Stimulated activated CD8-positive, alpha-beta memory T cell treated with anti-CD3 and anti-CD28 coated beads, Interleukin-12 subunit alpha, Interleukin-12 subunit beta, amount 100 ng/mL, for 1 hour (primary cell): ENCODE data around the gene PROSER3.
"Not testable (repeated sequence)": the region's sequence is repeated elsewhere in the genome, so short reads cannot be mapped to it uniquely, and the experiment has no call there.

ENCODE experiments used
- DNase-seq: peaks from one replicate; pipeline ENCODE4 v3.0.0-alpha.2; 2020; ENCODE audit warnings: low read depth

Gene PROSER3

DNA sequence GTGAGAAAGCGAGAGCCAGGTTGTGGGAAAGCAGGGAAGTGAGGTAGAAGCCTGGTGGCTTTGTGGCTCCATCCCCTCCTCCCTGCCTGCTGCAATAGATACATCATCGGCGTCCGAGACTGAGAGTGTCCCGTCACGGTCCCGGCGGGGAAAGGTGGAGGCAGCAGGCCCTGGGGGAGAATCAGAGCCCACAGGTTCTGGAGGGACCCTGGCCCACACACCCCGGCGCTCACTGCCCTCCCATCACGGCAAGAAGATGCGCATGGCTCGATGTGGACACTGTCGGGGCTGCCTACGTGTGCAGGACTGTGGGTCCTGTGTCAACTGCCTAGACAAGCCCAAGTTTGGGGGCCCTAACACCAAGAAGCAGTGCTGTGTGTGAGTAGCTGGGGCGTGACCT lies 35.1 kb upstream of the PROSER3 start:
- DNase-seq = no peak

DNA sequence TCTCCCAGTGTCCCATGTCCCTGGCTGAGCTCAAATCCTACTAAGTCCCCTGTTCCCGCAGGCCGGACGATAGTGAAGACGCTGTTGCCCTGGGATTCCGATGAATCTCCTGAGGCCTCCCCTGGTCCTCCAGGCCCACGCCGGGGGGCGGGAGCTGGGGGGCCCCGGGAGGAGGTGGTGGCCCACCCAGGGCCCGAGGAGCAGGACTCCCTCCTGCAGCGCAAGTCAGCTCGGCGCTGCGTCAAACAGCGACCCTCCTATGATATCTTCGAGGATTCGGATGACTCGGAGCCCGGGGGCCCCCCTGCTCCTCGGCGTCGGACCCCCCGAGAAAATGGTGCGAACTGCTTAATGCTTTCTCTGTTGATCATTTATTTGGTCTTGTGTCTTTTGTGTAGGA lies 34.3 kb upstream of the PROSER3 start:
- no peak for DNase-seq

DNA sequence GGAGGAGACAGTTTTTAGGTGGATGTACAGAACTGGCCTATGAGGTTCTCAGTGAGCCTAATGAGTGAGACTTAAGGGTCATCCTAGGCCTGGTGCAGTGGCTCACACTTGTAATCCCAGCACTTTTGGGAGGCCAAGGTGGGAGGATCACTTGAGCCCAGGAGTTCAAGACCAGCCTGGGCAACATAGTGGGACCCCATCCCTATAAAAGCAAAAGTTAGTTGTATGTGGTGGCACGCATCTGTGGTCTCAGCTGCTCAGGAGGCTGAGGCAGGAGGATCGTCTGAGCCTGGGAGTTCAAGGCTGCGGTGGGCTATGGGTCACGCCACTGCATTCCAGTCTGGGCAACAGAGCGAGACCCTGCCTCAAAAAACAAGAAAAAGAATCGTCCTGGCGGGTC lies 33.8 kb upstream of the PROSER3 start:
- DNase-seq = not testable (repeated sequence)

DNA sequence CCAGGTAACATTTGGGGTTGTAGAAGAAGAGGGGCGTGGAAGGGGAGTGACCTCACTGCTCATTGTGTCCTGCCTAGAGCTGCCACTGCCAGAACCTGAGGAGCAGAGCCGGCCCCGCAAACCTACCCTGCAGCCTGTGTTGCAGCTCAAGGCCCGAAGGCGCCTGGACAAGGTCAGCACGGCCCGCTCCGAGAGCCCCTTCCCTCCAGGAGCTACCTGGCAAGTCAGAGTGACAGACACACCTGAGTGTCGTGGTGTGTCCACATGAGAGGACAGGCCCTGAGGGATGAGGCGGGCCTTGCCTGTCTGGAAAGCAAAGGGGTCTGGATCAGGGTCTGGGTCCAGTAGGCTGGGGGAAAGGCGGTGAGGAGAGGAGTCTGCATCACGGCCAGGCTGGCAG lies 33.4 kb upstream of the PROSER3 start:
- DNase-seq = no peak

DNA sequence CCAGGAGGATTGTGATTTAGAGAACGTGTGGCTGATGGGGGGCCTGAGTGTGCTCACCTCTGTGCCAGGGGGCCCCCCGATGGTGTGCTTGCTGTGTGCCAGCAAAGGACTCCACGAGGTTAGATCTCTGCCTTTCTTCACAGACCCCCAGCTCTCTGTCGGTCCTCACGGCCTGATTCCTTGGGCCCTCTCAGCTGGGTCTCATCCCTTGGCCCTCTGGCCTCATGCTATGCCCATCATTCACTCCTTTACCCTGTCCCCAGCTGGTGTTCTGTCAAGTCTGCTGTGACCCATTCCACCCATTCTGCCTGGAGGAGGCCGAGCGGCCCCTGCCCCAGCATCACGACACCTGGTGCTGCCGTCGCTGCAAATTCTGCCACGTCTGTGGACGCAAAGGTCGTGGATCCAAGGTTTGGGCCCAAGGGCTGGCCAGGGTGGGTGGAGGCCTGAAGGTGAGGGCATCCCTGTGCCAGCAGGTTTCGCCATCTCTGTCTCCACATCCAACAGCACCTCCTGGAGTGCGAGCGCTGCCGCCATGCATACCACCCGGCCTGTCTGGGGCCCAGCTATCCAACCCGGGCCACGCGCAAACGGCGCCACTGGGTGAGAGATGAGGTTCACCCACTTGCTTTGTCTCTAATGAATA lies 32.6 kb upstream of the PROSER3 start:
- no peak for DNase-seq

DNA sequence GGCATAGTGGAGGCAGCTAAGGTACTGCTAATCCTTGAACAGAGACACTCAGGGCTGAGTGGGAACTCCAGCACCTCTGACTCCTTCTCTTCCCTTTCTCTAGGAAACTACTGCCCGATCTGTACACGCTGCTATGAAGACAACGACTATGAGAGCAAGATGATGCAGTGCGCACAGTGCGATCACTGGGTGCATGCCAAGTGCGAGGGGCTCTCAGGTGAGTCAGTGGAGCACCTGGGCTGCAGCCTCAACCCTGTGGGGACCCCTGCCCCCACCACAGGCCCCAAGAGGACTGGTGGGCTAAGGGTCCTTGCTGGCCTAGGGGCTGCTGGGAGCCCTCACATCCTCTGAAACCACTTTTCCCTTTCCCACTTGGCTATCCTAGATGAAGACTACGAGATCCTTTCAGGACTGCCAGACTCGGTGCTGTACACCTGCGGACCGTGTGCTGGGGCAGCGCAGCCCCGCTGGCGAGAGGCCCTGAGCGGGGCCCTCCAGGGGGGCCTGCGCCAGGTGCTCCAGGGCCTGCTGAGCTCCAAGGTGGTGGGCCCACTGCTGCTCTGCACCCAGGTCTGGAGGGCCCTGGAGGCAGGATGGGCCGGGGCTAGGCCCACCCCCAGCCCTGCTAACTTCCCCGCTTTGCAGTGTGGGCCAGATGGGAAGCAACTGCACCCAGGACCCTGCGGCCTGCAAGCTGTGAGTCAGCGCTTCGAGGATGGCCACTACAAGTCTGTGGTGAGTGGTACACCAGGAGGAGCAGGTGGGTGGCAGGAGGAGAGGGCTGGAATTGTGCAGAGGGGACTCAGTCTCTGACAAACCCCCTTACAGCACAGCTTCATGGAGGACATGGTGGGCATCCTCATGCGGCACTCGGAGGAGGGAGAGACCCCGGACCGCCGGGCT lies 30.7 kb upstream of the PROSER3 start:
- DNase-seq = no peak

DNA sequence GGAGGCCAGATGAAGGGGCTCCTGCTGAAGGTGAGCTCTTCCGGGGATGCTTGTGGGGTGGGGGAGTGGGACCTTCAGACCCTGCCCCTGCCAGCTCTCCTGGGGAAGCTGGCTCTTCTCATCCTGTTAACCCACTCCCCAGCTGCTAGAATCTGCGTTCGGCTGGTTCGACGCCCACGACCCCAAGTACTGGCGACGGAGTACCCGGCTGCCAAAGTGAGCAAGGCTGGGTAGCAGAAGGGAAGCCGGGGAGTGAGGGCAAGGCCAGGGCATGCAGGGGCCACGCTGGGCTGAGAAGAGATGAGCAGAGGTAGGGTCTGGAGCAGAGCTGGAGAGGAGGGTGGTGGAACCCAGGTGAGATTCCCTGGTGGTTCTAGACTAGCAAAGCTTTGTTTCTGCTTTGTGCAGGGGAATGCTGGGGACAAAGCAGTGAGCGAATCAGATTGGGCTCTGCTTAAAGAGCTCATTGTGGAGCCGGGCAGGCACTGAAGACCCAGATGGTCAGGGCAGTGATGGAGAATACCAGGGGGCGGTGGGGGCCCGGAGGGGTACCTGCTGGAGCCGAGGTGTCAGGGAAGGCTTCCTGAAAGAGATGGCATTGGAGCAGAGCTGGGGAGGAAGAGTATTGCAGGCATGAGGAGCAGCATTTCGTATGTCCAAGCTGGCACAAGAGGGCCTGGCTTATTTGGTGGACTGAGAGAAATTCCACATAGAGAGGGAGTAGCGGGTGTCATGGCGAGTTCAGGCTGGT lies 29.8 kb upstream of the PROSER3 start:
- no peak for DNase-seq

DNA sequence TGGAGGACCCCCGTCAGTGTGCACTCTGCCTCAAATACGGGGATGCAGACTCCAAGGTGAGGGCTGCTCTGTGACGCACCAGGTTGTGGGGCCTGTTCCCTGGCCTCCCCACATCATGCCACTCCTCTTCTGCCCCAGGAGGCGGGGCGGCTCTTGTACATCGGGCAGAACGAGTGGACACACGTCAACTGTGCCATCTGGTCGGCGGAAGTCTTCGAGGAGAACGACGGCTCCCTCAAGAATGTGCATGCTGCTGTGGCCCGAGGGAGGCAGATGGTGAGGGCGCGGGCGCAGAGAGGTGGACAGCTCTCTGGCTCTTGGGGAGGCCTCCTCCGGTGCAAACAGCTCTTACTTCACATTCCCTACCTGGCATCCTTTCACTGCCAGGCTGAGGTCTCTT lies 29.0 kb upstream of the PROSER3 start:
- no peak for DNase-seq

DNA sequence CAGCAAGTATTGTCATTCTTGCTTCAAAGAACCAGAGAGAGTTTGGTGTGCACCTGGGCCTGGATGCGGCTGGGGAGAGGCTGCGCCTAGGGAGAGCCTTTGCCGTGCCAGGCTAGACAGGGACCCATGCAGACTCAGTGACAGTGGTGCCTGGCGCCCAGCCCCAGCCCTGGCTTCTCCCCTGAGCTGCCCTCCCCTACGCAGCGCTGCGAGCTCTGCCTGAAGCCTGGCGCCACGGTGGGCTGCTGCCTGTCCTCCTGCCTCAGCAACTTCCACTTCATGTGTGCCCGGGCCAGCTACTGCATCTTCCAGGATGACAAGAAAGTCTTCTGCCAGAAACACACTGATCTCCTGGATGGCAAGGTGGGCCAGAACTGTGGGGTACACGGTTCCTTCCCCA lies 28.2 kb upstream of the PROSER3 start:
- no peak for DNase-seq

DNA sequence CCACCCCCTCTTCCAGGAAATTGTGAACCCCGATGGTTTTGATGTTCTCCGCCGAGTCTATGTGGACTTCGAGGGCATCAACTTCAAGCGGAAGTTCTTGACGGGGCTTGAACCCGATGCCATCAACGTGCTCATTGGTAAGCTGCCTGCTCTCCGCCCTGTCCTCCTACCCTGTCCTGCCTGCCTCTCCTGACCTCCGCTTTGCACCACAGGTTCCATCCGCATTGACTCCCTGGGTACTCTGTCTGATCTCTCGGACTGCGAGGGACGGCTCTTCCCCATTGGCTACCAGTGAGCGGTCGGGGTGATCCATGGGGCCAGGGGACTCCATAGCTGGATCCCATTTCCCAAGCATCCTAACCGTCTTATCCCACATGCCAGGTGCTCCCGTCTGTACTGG lies 27.6 kb upstream of the PROSER3 start:
- no peak for DNase-seq

DNA sequence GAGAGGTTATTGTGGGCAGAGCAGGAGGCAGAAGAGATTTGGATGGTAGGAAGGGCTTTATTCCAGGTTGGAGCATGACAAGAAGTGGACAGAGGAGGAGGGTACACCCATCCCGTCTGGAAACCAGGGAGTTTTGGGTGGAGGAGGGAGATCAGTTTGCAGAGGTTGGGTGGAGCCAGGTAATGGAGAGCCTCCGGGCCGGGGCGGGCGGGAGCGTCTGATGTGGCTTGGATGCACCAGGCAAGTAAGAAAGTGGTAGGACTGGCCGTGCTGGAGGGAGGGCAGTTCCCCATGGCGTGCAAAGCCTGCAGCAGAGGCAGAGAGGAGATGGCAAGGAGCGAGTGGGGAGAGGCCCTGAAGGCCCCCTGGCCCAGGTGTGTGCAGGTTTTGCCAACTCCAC lies 26.6 kb upstream of the PROSER3 start:
- no peak for DNase-seq

DNA sequence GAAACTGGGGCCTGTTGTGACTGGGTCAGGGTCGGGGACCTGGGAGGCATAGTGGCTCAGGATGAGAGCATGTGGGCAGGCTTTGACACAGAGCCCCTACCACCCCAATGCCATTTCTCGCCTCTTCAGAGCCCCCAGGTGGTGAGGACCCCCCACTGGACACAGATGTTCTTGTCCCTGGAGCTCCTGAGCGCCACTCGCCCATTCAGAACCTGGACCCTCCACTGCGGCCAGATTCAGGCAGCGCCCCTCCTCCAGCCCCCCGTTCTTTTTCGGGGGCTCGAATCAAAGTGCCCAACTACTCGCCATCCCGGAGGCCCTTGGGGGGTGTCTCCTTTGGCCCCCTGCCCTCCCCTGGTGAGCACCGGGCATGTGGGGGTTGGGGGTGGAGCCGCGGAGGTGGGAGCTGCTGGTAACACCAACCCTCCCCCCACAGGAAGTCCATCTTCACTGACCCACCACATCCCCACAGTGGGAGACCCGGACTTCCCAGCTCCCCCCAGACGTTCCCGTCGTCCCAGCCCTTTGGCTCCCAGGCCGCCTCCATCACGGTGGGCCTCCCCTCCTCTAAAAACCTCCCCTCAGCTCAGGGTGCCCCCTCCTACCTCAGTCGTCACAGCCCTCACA lies 26.1 kb upstream of the PROSER3 start:
- DNase-seq = no peak

DNA sequence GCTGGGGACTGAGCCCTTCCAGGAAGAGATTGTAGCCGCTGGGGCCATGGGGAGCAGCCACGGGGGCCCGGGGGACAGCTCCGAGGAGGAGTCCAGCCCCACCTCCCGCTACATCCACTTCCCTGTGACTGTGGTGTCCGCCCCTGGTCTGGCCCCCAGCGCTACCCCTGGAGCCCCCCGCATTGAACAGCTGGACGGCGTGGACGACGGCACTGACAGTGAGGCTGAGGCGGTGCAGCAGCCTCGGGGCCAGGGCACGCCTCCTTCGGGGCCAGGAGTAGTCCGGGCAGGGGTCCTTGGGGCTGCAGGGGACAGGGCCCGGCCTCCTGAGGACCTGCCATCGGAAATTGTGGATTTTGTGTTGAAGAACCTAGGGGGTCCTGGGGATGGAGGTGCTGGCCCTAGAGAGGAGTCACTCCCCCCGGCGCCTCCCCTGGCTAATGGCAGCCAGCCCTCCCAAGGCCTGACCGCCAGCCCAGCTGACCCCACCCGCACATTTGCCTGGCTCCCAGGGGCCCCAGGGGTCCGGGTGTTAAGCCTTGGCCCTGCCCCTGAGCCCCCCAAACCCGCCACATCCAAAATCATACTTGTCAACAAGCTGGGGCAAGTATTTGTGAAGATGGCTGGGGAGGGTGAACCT lies 25.3 kb upstream of the PROSER3 start:
- DNase-seq = no peak

DNA sequence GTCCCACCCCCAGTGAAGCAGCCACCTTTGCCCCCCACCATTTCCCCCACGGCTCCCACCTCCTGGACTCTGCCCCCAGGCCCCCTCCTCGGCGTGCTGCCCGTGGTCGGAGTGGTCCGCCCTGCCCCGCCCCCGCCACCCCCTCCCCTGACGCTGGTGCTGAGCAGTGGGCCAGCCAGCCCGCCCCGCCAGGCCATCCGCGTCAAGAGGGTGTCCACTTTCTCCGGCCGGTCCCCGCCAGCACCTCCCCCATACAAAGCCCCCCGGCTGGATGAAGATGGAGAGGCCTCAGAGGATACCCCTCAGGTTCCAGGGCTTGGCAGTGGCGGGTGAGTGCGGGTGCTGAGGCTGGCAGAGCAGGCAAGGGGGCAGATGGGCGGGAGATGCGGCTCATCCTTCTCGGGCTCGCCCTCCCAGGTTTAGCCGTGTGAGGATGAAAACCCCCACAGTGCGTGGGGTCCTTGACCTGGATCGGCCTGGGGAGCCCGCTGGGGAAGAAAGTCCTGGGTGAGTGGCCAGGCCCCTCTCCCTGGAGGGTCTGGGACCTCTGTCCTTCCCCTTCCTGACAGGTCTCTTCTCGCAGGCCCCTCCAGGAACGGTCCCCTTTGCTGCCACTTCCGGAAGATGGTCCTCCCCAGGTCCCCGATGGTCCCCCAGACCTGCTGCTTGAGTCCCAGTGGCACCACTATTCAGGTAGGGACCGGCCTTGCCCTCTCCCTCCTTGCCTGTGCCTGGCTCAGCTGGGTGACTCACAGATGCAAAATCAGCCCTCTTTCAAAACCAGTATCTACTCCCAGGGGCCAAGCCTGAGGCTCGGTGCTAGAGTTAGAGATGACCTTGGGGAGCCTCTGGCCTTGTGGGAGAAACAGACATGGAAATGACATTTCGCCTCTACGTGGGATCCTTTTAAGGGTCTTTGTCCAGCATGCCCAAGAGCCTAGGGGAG lies 24.5 kb upstream of the PROSER3 start:
- no peak for DNase-seq

DNA sequence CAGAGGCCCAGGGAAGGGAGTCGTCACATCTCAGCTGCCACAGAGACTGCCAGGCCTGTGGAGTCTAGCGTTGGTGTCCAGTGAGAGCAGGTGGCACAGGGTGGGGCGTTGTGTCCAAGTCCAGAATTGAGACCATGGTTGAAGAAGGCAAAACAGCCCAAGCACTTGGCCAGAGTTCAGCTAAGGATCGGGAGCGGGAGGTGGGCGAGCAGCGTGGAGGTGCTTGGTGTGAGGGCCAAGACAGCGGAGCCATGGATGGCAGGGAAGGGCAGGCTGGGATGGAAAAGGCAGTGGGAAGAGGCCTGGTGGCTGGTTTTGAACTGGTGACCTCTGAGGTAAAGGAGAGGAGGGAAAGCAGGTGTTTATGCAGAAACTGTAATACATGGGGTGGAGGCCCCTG lies 23.7 kb upstream of the PROSER3 start:
- no peak for DNase-seq

DNA sequence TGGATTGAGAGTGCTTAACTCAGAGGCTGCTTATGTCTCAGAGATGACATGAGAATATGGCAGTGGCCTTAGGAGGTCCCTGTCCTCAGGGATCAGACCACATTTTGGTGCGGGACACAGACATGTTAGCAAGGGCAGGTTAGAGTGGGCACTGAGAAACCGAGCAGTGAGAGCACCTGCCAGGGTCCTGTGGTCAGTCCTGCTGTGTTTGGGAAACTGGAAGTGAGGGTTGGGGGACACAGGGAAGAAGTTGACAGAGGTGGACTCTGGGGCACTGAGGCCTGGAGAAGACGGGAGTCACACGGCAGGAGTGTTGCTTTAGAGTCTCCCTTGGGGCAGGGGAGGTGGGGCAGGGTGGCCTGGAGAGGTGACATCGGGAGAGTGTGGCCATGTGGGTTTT lies 23.1 kb upstream of the PROSER3 start:
- DNase-seq = no peak

DNA sequence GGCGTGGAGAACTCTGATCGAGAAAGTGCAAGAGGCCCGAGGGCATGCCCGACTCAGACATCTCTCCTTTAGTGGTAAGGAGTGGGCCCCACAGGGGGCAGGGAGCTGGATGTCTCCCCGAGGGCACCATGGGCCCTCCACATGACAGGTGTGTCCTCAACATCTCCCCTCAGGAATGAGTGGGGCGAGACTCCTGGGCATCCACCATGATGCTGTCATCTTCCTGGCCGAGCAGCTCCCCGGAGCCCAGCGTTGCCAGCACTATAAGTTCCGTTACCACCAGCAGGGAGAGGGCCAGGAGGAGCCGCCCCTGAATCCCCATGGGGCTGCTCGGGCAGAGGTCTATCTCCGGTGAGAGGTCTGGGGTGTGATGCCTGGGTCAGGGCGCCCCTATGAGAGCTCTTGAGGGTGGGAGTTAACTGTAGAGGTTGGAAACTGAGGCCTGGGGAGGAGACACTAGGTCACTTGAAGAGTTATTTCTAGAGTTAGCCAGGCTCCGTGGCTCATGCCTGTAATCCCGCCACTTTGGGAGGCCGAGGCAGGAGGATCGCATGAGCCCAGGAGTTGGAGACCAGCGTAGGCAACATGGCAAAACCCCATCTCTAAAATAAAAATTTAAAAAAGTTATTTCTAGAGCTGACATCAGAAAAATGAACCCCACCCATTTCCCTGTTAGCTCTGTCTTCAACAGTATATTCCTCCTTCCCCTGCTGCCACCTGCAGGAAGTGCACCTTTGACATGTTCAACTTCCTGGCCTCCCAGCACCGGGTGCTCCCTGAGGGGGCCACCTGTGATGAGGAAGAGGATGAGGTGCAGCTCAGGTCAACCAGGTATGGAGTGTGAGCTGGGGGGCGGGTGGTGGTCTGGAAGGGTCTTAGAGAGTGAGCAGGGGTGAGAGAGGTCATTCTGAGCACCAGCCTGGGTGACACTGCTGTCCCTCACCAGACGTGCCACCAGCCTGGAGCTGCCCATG lies 20.8 kb upstream of the PROSER3 start:
- no peak for DNase-seq

DNA sequence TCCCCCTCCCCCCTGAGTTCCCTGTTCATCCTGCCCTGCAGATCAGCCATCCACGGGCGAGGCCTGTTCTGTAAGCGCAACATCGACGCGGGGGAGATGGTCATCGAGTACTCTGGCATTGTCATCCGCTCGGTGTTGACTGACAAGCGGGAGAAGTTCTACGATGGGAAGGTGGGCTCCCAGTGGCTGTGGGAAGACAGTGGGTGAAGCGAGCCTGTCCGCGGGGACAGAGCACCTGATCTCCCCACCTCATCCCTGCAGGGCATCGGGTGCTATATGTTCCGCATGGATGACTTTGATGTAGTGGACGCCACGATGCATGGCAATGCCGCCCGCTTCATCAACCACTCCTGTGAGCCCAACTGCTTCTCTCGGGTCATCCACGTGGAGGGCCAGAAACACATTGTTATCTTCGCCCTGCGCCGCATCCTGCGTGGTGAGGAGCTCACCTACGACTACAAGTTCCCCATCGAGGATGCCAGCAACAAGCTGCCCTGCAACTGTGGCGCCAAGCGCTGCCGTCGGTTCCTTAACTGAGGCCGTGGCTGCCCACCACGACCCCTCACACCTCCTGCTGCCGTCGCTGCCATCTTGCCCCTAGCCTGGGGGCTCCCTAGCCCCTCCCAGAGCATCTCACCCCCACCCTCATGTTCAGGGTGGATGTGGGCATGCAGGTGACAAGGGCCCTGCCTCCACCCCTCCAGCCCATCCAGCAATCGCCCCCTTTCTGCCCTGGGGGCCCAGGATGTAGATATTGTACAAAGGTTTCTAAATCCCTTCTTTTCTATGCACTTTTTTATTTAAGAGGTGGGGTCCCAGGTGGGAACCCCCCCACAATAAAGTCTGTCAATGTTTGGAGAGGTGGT lies 19.7 kb upstream of the PROSER3 start:
- no peak for DNase-seq

DNA sequence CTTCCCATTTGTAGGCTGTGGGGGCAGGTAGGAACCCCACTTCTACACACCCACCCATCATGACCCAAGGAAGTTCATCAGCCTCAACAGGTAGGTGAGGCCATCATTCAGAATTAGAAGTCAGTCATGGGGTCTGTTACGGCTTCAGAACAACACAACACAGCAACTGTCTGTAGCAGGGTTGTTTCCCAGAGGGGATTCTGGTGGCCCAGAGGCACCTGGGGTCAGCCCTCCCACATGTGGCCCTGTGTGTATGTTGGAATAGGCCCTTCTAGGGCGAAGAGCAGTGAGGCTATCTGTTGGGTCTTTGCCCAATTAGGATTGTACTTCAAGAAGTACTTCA lies 19.1 kb upstream of the PROSER3 start:
- no peak for DNase-seq
